HCEC 1CT (cell line): ENCODE data around the gene PLN.
A peak's percentile ranks its signal among the peaks of the same experiment; 100 is the strongest.

Experiments used
- DNase-seq: peaks from one replicate; pipeline ENCODE4 v3.0.0-alpha.2; 2017

The PLN gene

GRCh38 chr6:118548136-118548535, at the start of gene PLN:
Gene PLN (plus strand): TSS chr6:118548296. CDS start chr6:118558922, 10,626 bp downstream.
- no peak for DNase-seq

- no peak for DNase-seq
These were observed 47.7 kb upstream of the PLN start for GRCh38 chr6:118500130-118501015.

GRCh38 chr6:118501099-118501498, 47.0 kb upstream of the PLN start:
- no peak for DNase-seq

GRCh38 chr6:118501765-118502164, 46.3 kb upstream of the PLN start:
- DNase-seq = no peak

- DNase-seq = no peak
These were observed 45.9 kb upstream of the PLN start for GRCh38 chr6:118502169-118502568.

GRCh38 chr6:118504611-118505010, 43.5 kb upstream of the PLN start:
- no peak for DNase-seq

- no peak for DNase-seq
These were observed 42.4 kb upstream of the PLN start for GRCh38 chr6:118505656-118506055.

GRCh38 chr6:118506071-118506638, 41.9 kb upstream of the PLN start:
- DNase-seq = no peak

GRCh38 chr6:118507636-118508035, 40.5 kb upstream of the PLN start:
- no peak for DNase-seq

- peak; percentile 48 for DNase-seq
These were observed 39.0 kb upstream of the PLN start for GRCh38 chr6:118509009-118509617.

GRCh38 chr6:118511930-118512715, 36.0 kb upstream of the PLN start:
- no peak for DNase-seq

GRCh38 chr6:118514689-118515088, 33.4 kb upstream of the PLN start:
- no peak for DNase-seq

- no peak for DNase-seq
These were observed 25.7 kb upstream of the PLN start for GRCh38 chr6:118522422-118522821.

GRCh38 chr6:118523216-118523615, 24.9 kb upstream of the PLN start:
- no peak for DNase-seq

- no peak for DNase-seq
These were observed 23.4 kb upstream of the PLN start for GRCh38 chr6:118524686-118525085.

- no peak for DNase-seq
These were observed 21.9 kb upstream of the PLN start for GRCh38 chr6:118525913-118526780.

GRCh38 chr6:118528129-118528528, 20.0 kb upstream of the PLN start:
- no peak for DNase-seq

- no peak for DNase-seq
These were observed 18.3 kb upstream of the PLN start for GRCh38 chr6:118529756-118530155.

GRCh38 chr6:118530942-118531341, 17.2 kb upstream of the PLN start:
- no peak for DNase-seq

GRCh38 chr6:118535176-118535844, 12.8 kb upstream of the PLN start:
- no peak for DNase-seq

GRCh38 chr6:118536478-118536877, 11.6 kb upstream of the PLN start:
- DNase-seq = no peak

- DNase-seq = no peak
These were observed 10.5 kb upstream of the PLN start for GRCh38 chr6:118537574-118537973.
